ENCODE results near the gene ERCC4.

ERCC4 gene

GRCh38 chr16:13997526-13997925 is 77.6 kb downstream of the ERCC4 start:
- no peak for DNase-seq

GRCh38 chr16:13997933-13998332 is 78.0 kb downstream of the ERCC4 start:
- DNase-seq: no peak

- DNase-seq: no peak
Observed at GRCh38 chr16:13999071-13999894, 79.3 kb downstream of the ERCC4 start.

GRCh38 chr16:13999895-14000425 is 80.0 kb downstream of the ERCC4 start:
- DNase-seq: no peak

GRCh38 chr16:14001521-14001920 is 81.6 kb downstream of the ERCC4 start:
- no peak for DNase-seq
